ENCODE data around the gene MCC. TPM values are rescaled to one million over a fixed set of nuclear protein-coding genes. Genes with fewer than 3 reads are reported as not detected.

MCC gene
- total RNA-seq, 3 donors from 2014 or later: 24.3 to 46.5 (median 29.4) TPM

- Histone ChIP-seq H3K4me1 (no peaks in the 10 kb centered on the region), H3K36me3 (no peaks in the 10 kb centered on the region), H3K4me3 (no peak overlapping the region), H3K9me3 (no peaks in the 10 kb centered on the region), H3K27me3 (no peaks in the 10 kb centered on the region), H3K27ac (no peak overlapping the region)
- DNase-seq (ENCODE audit: low spot score in 2 of 2): no peak
- intact Hi-C loops (cut with DNase I; ENCODE audit: low total_unique reads): no loop called here
- no peak for TF ChIP-seq POLR2AphosphoS5 (IDR thresholded peaks at IDR 0.05)
- TF ChIP-seq POLR2A (IDR thresholded peaks at IDR 0.05): no peak
- no peak for TF ChIP-seq CTCF (IDR thresholded peaks at IDR 0.05)
These were observed 387.3 kb downstream of the MCC start for GRCh38 chr5:113100981-113101380.

- intact Hi-C loops (cut with DNase I; ENCODE audit: low total_unique reads): no loop called here
- no peak for DNase-seq (ENCODE audit: low spot score in 2 of 2)
- TF ChIP-seq POLR2A (IDR thresholded peaks at IDR 0.05) (no peak), POLR2AphosphoS5 (IDR thresholded peaks at IDR 0.05) (no peak), CTCF (IDR thresholded peaks at IDR 0.05) (no peak)
- H3K27me3 ChIP-seq: no peaks in the 10 kb centered on the region
- H3K4me1 ChIP-seq: no peaks in the 10 kb centered on the region
- no peaks in the 10 kb centered on the region for H3K36me3 ChIP-seq
- no peaks in the 10 kb centered on the region for H3K9me3 ChIP-seq
- no peak overlapping the region for H3K4me3 ChIP-seq
- H3K27ac ChIP-seq: no peak overlapping the region
These were observed 388.4 kb downstream of the MCC start for GRCh38 chr5:113099822-113100221.

DNA sequence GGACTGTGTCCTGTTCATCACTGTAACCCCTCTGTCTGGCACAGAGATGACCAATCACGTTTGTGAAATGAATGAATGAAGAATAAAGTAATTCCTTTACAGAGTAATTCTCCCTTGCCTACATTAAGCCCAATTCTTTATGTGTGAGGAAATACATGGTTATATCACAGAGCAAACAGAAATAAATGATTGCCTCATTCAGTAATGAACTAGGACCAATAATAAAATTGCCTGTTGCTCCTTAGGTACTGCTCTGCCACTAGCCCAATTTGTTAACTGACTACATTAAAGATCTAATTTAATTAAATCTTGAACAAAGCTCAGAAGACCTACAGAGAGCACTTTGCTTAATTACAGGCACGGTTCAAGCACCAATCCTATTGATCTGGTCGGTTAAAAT lies 389.9 kb downstream of the MCC start:
- intact Hi-C loops (cut with DNase I; ENCODE audit: low total_unique reads): no loop called here
- H3K9me3 ChIP-seq: no peaks in the 10 kb centered on the region

DNA sequence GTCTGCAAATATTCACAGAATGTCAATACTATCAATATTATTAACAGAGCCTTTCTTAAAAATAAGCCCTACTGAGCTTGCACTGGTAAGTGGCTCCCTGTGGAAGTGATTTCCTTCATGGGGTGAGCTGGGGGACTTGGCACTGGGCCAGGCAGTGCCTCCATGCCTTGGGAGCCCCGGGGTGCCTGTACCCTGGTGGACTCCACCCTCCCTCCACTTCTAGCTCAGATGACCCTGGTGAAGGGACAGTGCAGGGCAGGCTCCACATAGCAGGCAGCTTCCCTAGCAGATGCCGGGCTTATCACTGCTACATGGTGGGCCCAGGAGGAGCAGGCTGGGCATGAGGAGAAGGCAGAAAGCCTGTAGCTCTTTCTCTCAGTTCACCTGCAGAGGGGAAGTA lies 392.4 kb downstream of the MCC start:
- H3K9me3 ChIP-seq: no peaks in the 10 kb centered on the region
- H3K4me3 ChIP-seq: no peak overlapping the region
- H3K36me3 ChIP-seq: no peaks in the 10 kb centered on the region
- H3K27me3 ChIP-seq: no peaks in the 10 kb centered on the region
- H3K27ac ChIP-seq: no peak overlapping the region
- TF ChIP-seq POLR2A (IDR thresholded peaks at IDR 0.05) (no peak), POLR2AphosphoS5 (IDR thresholded peaks at IDR 0.05) (no peak), CTCF (IDR thresholded peaks at IDR 0.05) (no peak)
- intact Hi-C loops (cut with DNase I; ENCODE audit: low total_unique reads): no loop called here
- DNase-seq (ENCODE audit: low spot score in 2 of 2): no peak
- no peaks in the 10 kb centered on the region for H3K4me1 ChIP-seq

More for the DNA sequence above, 389.9 kb downstream of the MCC start:
- TF ChIP-seq CTCF (IDR thresholded peaks at IDR 0.05): no peak
- no peak for TF ChIP-seq POLR2A (IDR thresholded peaks at IDR 0.05)
- no peak for TF ChIP-seq POLR2AphosphoS5 (IDR thresholded peaks at IDR 0.05)
- Histone ChIP-seq H3K27ac (no peak overlapping the region), H3K4me3 (no peak overlapping the region), H3K4me1 (no peaks in the 10 kb centered on the region), H3K36me3 (no peaks in the 10 kb centered on the region), H3K27me3 (no peaks in the 10 kb centered on the region)
- DNase-seq (ENCODE audit: low spot score in 2 of 2): no peak

DNA sequence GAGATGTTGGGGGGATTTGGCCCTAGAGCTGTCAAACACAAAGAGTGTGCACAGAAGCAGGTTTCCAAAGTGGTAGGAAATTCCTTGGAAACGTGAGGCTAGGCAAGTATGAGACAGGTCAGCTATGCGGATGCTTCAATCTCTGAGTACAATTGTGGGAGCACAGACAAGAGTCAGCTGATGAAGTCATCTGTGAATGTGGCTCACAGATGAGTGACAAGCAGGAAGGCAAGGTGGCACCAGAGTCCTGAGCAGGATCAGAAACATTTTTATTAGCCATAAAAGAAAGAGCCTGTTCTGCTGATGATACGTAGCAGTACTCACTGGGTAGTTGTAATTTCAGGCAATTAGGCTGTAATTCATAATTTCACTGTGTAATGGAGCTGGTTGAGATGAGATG lies 394.7 kb downstream of the MCC start:
- H3K9me3 ChIP-seq: no peaks in the 10 kb centered on the region
- no peaks in the 10 kb centered on the region for H3K36me3 ChIP-seq
- H3K4me3 ChIP-seq: no peak overlapping the region
- no peak for DNase-seq (ENCODE audit: low spot score in 2 of 2)
- intact Hi-C loops (cut with DNase I; ENCODE audit: low total_unique reads): no loop called here
- H3K27me3 ChIP-seq: no peaks in the 10 kb centered on the region
- TF ChIP-seq POLR2AphosphoS5 (IDR thresholded peaks at IDR 0.05) (no peak), POLR2A (IDR thresholded peaks at IDR 0.05) (no peak), CTCF (IDR thresholded peaks at IDR 0.05) (no peak)
- H3K27ac ChIP-seq: no peak overlapping the region
- peaks cover 0 to 12% of the 10 kb centered on the region in 2 donors for H3K4me1 ChIP-seq

Measured in breast epithelium (tissue), 4 donors.